ENCODE data around the gene COL23A1. TPM values are rescaled to one million over a fixed set of nuclear protein-coding genes. Genes with fewer than 3 reads are reported as not detected.
"Not testable (repeated sequence)": the region's sequence is repeated elsewhere in the genome, so short reads cannot be mapped to it uniquely, and the experiment has no call there.

Gene COL23A1
- total RNA-seq, 2 experiments from 2014 or later, result 0.10 to 0.18 TPM

- POLR2A ChIA-PET, result no interaction called here
- no peak overlapping the region for H3K4me3 Mint-ChIP-seq
- DNase-seq, result no peak
- H3K27ac Mint-ChIP-seq, result no peak overlapping the region
- H3K4me1 Mint-ChIP-seq, result no peaks in the 10 kb centered on the region
- peaks cover 1% of the 10 kb centered on the region for H3K27me3 Mint-ChIP-seq
- H3K36me3 Mint-ChIP-seq (ENCODE audit: low read depth), result no peaks in the 10 kb centered on the region
- H3K9me3 Mint-ChIP-seq, result no peaks in the 10 kb centered on the region
- CTCF ChIA-PET, result interaction anchor here (1.9 kb wide), 1 partner anchor 31 kb away, joined by 6 read pairs; no protein-coding TSS in a partner anchor
Measured at GRCh38 chr5:178492278-178492677, 97.9 kb downstream of the COL23A1 start.

DNA sequence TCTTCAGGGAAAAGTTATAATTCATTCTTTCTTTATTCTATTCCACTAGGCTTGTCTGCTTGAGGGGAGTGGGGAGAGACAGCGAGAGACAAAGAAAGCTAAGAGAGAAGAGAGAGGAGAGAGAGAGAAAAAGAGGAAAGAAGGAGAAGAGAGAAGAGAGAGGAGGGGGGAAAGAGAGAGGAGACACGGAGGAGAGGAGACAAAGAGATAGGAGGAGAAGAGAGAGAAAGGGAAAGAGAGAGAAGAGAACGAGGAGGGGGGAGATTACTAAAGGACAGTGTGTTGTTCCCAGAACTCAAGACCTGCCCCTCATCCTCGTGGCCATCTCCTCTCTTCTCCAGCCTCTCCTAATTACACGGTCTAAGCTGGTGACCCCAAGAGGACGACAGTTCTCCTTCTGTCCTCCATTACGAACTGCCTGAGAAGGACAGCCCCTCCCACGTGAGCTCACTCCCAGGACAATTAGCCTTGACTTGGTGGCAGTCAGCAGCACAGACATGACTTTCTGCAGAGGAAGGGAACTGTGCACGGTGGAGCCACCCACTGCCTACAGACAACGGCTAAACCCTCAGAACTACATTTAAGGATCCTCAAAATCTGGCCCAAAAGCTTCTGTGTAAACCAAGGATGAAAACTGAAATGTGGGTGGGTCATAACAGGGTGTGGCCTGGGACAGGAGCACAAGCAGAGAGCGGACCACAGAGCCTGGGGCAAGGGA is 99.1 kb downstream of the COL23A1 start:
- H3K27me3 Mint-ChIP-seq, result no peaks in the 10 kb centered on the region
- no peak overlapping the region for H3K27ac Mint-ChIP-seq
- H3K36me3 Mint-ChIP-seq (ENCODE audit: low read depth), result no peaks in the 10 kb centered on the region
- DNase-seq, result no peak
- no peaks in the 10 kb centered on the region for H3K9me3 Mint-ChIP-seq
- CTCF ChIA-PET, result interaction anchor here (1.9 kb wide), 1 partner anchor 30 kb away, joined by 6 read pairs; no protein-coding TSS in a partner anchor
- no peaks in the 10 kb centered on the region for H3K4me1 Mint-ChIP-seq
- H3K4me3 Mint-ChIP-seq, result no peak overlapping the region
- POLR2A ChIA-PET, result no interaction called here

- no peak overlapping the region for H3K4me3 Mint-ChIP-seq
- POLR2A ChIA-PET, result no interaction called here
- no peaks in the 10 kb centered on the region for H3K36me3 Mint-ChIP-seq (ENCODE audit: low read depth)
- no peaks in the 10 kb centered on the region for H3K9me3 Mint-ChIP-seq
- H3K27ac Mint-ChIP-seq, result no peak overlapping the region
- CTCF ChIA-PET, result no interaction called here
- H3K4me1 Mint-ChIP-seq, result no peaks in the 10 kb centered on the region
- no peak for DNase-seq
- no peaks in the 10 kb centered on the region for H3K27me3 Mint-ChIP-seq
Measured at GRCh38 chr5:178489271-178489976, 100.8 kb downstream of the COL23A1 start.

DNA sequence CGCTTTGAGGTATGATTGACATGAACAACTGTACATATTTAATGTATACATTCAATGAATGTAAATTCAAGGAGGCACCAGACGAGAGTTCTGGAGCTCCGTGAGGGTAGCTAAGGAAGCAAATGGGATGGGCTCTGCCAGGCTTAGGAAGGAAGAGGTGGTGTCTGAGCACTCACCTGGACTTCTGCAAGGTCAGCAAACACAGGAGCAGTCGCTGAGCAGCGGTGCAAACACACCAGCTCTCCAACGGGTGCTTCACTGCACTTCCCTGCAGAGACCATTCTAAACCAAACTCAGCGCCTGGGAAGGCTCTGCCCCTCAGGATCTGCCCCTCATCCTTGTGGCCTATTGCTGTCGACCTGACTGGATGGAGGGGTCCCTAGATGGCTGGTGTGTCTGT is 101.5 kb downstream of the COL23A1 start:
- no peak overlapping the region for H3K4me3 Mint-ChIP-seq
- H3K4me1 Mint-ChIP-seq, result peaks cover 1% of the 10 kb centered on the region
- ChIA-PET CTCF (no interaction called here), POLR2A (no interaction called here)
- no peaks in the 10 kb centered on the region for H3K9me3 Mint-ChIP-seq
- no peaks in the 10 kb centered on the region for H3K36me3 Mint-ChIP-seq (ENCODE audit: low read depth)
- H3K27me3 Mint-ChIP-seq, result no peaks in the 10 kb centered on the region
- DNase-seq, result no peak
- no peak overlapping the region for H3K27ac Mint-ChIP-seq

- POLR2A ChIA-PET, result no interaction called here
- H3K9me3 Mint-ChIP-seq, result no peaks in the 10 kb centered on the region
- CTCF ChIA-PET, result no interaction called here
- peaks cover 5% of the 10 kb centered on the region for H3K4me1 Mint-ChIP-seq
- no peaks in the 10 kb centered on the region for H3K27me3 Mint-ChIP-seq
- DNase-seq, result no peak
- H3K36me3 Mint-ChIP-seq (ENCODE audit: low read depth), result no peaks in the 10 kb centered on the region
- H3K27ac Mint-ChIP-seq, result no peak overlapping the region
- H3K4me3 Mint-ChIP-seq, result no peak overlapping the region
Measured at GRCh38 chr5:178487911-178488600, 102.1 kb downstream of the COL23A1 start.

GRCh38 chr5:178486878-178487512 is 103.2 kb downstream of the COL23A1 start:
- DNase-seq; H3K4me3 Mint-ChIP-seq; H3K36me3 Mint-ChIP-seq (ENCODE audit: low read depth); H3K9me3 Mint-ChIP-seq; H3K4me1 Mint-ChIP-seq; H3K27ac Mint-ChIP-seq; H3K27me3 Mint-ChIP-seq; POLR2A ChIA-PET: not testable (repeated sequence)
- CTCF ChIA-PET, result interaction anchor here (1.0 kb wide), 1 partner anchor 26 kb away, joined by 3 read pairs; no protein-coding TSS in a partner anchor

- no peak for DNase-seq
- Mint-ChIP-seq H3K9me3 (peaks cover 2% of the 10 kb centered on the region), H3K4me1 (peaks cover 5% of the 10 kb centered on the region), H3K4me3 (no peak overlapping the region), H3K27ac (no peak overlapping the region), H3K27me3 (no peaks in the 10 kb centered on the region), H3K36me3 (ENCODE audit: low read depth) (no peaks in the 10 kb centered on the region)
- ChIA-PET POLR2A (no interaction called here), CTCF (interaction anchor here (0.7 kb wide), 1 partner anchor 26 kb away, joined by 3 read pairs; no protein-coding TSS in a partner anchor)
Measured at GRCh38 chr5:178486239-178486641, 104.0 kb downstream of the COL23A1 start.

- no peaks in the 10 kb centered on the region for H3K27me3 Mint-ChIP-seq
- H3K4me3 Mint-ChIP-seq, result no peak overlapping the region
- H3K27ac Mint-ChIP-seq, result no peak overlapping the region
- no peaks in the 10 kb centered on the region for H3K36me3 Mint-ChIP-seq (ENCODE audit: low read depth)
- H3K4me1 Mint-ChIP-seq, result peaks cover 5% of the 10 kb centered on the region
- POLR2A ChIA-PET, result no interaction called here
- CTCF ChIA-PET, result no interaction called here
- DNase-seq, result peak; percentile 38
- peaks cover 2% of the 10 kb centered on the region for H3K9me3 Mint-ChIP-seq
Measured at GRCh38 chr5:178483620-178484019, 106.6 kb downstream of the COL23A1 start.

- no peak for DNase-seq
- no peaks in the 10 kb centered on the region for H3K27me3 Mint-ChIP-seq
- H3K4me1 Mint-ChIP-seq, result peaks cover 5% of the 10 kb centered on the region
- peaks cover 2% of the 10 kb centered on the region for H3K9me3 Mint-ChIP-seq
- no peak overlapping the region for H3K27ac Mint-ChIP-seq
- POLR2A ChIA-PET, result interaction anchor here (0.5 kb wide), 1 partner anchor 85 kb away, joined by 3 read pairs; no protein-coding TSS in a partner anchor
- H3K4me3 Mint-ChIP-seq, result no peak overlapping the region
- CTCF ChIA-PET, result no interaction called here
- no peaks in the 10 kb centered on the region for H3K36me3 Mint-ChIP-seq (ENCODE audit: low read depth)
Measured at GRCh38 chr5:178479261-178479660, 110.9 kb downstream of the COL23A1 start.

GRCh38 chr5:178478370-178478769 is 111.8 kb downstream of the COL23A1 start:
- POLR2A ChIA-PET, result no interaction called here

DNA sequence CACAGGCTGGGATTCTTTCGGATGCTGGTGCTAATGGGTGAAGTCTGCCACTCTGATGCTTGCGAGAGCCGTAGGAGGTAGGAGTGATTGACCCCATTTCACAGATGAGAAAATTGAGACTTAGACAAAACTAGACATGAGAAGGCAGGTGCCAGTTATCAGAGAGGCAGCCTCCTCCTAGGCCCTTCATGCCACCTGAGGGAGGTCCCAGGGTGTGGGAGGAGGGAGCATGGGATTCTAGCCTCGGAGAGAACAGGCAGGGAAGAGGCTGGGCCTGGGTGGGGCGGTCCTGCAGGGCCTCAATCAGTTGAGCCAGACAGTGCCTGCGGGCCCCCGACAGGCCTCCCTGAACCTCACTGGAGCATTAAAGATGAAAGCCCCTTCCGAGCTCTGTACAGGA is 112.4 kb downstream of the COL23A1 start:
- no peaks in the 10 kb centered on the region for H3K36me3 Mint-ChIP-seq (ENCODE audit: low read depth)
- no peak overlapping the region for H3K4me3 Mint-ChIP-seq
- peaks cover 2% of the 10 kb centered on the region for H3K9me3 Mint-ChIP-seq
- H3K4me1 Mint-ChIP-seq, result no peaks in the 10 kb centered on the region
- ChIA-PET POLR2A (no interaction called here), CTCF (no interaction called here)
- no peaks in the 10 kb centered on the region for H3K27me3 Mint-ChIP-seq
- H3K27ac Mint-ChIP-seq, result no peak overlapping the region
- no peak for DNase-seq

More at GRCh38 chr5:178478370-178478769, 111.8 kb downstream of the COL23A1 start:
- DNase-seq, result no peak
- no peak overlapping the region for H3K4me3 Mint-ChIP-seq
- no peaks in the 10 kb centered on the region for H3K36me3 Mint-ChIP-seq (ENCODE audit: low read depth)
- no peak overlapping the region for H3K27ac Mint-ChIP-seq
- H3K27me3 Mint-ChIP-seq, result no peaks in the 10 kb centered on the region
- peaks cover 1% of the 10 kb centered on the region for H3K4me1 Mint-ChIP-seq
- H3K9me3 Mint-ChIP-seq, result peaks cover 2% of the 10 kb centered on the region
- CTCF ChIA-PET, result interaction anchor here (0.6 kb wide), 1 partner anchor 156 kb away, joined by 3 read pairs; no protein-coding TSS in a partner anchor

DNA sequence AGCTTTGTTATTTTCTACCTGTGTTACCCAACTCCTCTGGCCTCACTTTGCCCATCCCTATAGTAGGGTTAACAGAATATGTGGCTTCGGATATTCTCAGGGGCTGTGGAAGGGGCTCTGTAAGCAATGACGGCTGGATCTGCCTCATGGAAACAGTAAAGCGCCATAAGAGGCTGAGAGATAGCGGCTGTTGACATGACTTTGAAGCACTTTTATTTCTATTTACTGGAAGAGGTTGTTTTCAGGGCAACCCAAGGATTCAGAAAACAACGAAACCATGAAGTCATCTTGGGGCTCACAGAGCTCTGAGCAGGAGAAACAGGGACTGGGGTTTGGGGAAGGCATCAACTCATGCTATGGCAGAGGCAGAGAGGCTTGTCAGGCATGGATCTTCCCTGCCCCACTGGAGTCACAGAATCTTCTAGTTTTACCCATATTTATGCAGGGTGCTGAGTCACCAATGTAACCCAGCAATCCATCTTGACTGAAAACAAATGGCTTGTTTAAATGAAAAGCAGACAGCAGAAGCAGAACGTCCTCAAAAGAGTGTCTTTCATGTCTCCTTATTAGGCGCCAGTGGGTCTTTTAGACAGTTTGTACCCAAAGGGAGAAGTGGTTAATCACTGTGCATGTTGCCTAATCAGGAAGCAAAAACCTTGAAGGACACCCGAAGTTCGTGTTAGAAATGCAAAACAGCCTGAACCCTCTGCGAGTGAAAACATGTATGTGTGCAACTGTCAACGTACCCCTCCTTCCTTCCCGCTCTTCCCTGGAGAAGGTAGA is 113.0 kb downstream of the COL23A1 start:
- Mint-ChIP-seq H3K4me1 (no peaks in the 10 kb centered on the region), H3K9me3 (peaks cover 2% of the 10 kb centered on the region), H3K27me3 (no peaks in the 10 kb centered on the region), H3K4me3 (no peak overlapping the region), H3K36me3 (ENCODE audit: low read depth) (no peaks in the 10 kb centered on the region), H3K27ac (no peak overlapping the region)
- POLR2A ChIA-PET, result no interaction called here
- no peak for DNase-seq
- CTCF ChIA-PET, result no interaction called here

All from activated CD4-positive, alpha-beta memory T cell treated with anti-CD3 and anti-CD28 coated beads, Interleukin-2, amount 10 ng/mL, durations not matched to agents 7 days and 5 days (primary cell).